Stimulated activated CD8-positive, alpha-beta memory T cell treated with anti-CD3 and anti-CD28 coated beads, Interleukin-12 subunit alpha, Interleukin-12 subunit beta, amount 100 ng/mL, for 1 hour (primary cell): ENCODE measurements around the gene IL11.

ENCODE experiments used
- DNase-seq: peaks from one replicate; pipeline ENCODE4 v3.0.0-alpha.2; 2020; ENCODE audit warnings: low read depth

Gene IL11

GRCh38 chr19:55372316-55373081 is 2.2 kb upstream of the IL11 start:
- no peak for DNase-seq

GRCh38 chr19:55369653-55370304 is 484 bp downstream of the IL11 start:
- no peak for DNase-seq

- no peak for DNase-seq
These were observed 1.3 kb downstream of the IL11 start for GRCh38 chr19:55368701-55369563.

- no peak for DNase-seq
These were observed 2.2 kb downstream of the IL11 start for GRCh38 chr19:55368106-55368505.

- no peak for DNase-seq
These were observed 3.5 kb downstream of the IL11 start for GRCh38 chr19:55366790-55367189.

- DNase-seq: no peak
These were observed 4.3 kb downstream of the IL11 start for GRCh38 chr19:55365964-55366363.

- DNase-seq: no peak
These were observed 5.0 kb downstream of the IL11 start for GRCh38 chr19:55365245-55365644.

- DNase-seq: no peak
These were observed 7.1 kb downstream of the IL11 start, which contains the start of gene GARIN5B for GRCh38 chr19:55362990-55363716. TSS of gene GARIN5B (minus strand) at chr19:55363260. CDS start at chr19:55363066, 194 bp downstream.

GRCh38 chr19:55362174-55362989 is 7.9 kb downstream of the IL11 start:
- DNase-seq: no peak

GRCh38 chr19:55360902-55361301 is 9.4 kb downstream of the IL11 start:
- no peak for DNase-seq

- no peak for DNase-seq
These were observed 11.0 kb downstream of the IL11 start for GRCh38 chr19:55358943-55359908.

- DNase-seq: no peak
These were observed 11.8 kb downstream of the IL11 start for GRCh38 chr19:55358493-55358892.

- no peak for DNase-seq
These were observed 14.9 kb downstream of the IL11 start for GRCh38 chr19:55355213-55355821.

GRCh38 chr19:55354698-55355212 is 15.5 kb downstream of the IL11 start, which contains the start of gene COX6B2:
TSS of gene COX6B2 (minus strand) at chr19:55354719. CDS start at chr19:55354521, 198 bp downstream.
- no peak for DNase-seq

- peak; percentile 33 for DNase-seq
These were observed 16.2 kb downstream of the IL11 start for GRCh38 chr19:55353803-55354697.

GRCh38 chr19:55353356-55353802 is 16.9 kb downstream of the IL11 start:
- DNase-seq: no peak

GRCh38 chr19:55352549-55353145 is 17.6 kb downstream of the IL11 start:
- no peak for DNase-seq
